NB4 (cell line): Measurements from ENCODE around the gene C16orf90.

Experiments used
- DNase-seq: peaks from one replicate; pipeline ENCODE4 v3.0.0; 2010; ENCODE audit warnings: low read depth
- H3K4me3 ChIP-seq: one replicate; pipeline ENCODE4 v1.5.1; 2011; ENCODE audit warnings: mild to moderate bottlenecking, low read depth, low read length, moderate library complexity
- MYC ChIP-seq: IDR thresholded peaks from 2 replicates; pipeline ENCODE4 v1.6.1; 2011; ENCODE audit warnings: low read depth, low read length
- POLR2A ChIP-seq: IDR thresholded peaks from 2 replicates; pipeline ENCODE4 v1.6.1; 2011; ENCODE audit warnings: mild to moderate bottlenecking; ENCODE audit not compliant: insufficient read length; ENCODE audit errors: extremely low read depth
- TF ChIP-seq, protein P1 (sequence below): IDR thresholded peaks from 2 replicates; pipeline ENCODE4 v1.6.1; 2011; ENCODE audit warnings: low read depth, low read length
- TF ChIP-seq, protein P2 (sequence below): IDR thresholded peaks from one replicate; pipeline ENCODE4 v1.5.1; 2012; ENCODE audit warnings: low read depth, low read length

Gene C16orf90

DNA sequence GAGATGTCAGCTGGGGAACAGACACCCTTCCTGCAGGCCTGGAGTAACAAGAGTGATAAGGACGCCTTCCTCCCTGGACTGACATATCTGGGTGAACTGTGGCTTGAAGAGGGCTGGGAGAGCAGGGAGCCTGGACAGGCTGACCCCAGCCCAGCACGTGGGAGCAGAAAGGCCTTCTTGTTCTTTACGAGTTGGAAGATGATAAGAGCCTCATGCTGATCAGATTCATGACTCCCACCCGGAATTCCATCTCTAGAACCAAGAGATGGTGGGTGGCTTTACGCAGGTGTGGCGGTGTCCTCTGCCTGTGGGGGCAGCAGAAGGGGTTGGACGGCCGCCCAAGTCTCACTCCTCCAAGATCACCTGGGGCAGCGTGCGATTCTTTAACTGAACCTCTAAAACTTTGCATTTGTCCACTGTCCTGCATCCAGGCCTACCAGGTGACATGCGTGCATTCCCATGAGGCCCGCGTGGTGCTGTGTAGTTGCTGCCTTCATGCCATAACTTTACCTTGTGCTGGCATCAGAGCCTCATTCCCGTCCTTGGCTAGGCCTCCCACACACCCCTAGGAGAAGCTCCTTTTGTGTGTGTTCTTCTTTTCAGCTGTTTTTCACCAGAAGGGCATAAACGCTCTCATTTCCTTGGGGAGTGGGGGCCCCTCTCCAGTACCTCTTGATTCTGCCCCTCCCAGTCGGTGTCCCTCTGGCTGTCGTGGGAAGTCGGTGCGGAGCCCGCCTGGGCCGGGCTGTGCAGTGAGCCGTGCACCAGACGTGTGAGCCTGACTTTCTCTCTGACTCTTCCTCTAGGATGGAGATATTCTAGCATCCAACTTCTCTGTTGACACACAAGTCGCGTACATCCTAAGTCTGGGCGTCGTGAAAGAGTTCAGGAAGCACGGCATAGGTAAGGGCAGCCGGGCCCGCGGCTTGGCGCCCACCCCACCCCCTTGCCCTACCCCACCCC is 13.3 kb downstream of the C16orf90 start:
- H3K4me3 ChIP-seq: no peak overlapping the region
- TF ChIP-seq MYC (no peak), POLR2A (no peak)
- TF ChIP-seq, protein P1, sequence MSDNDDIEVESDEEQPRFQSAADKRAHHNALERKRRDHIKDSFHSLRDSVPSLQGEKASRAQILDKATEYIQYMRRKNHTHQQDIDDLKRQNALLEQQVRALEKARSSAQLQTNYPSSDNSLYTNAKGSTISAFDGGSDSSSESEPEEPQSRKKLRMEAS: no peak
- TF ChIP-seq, protein P2, sequence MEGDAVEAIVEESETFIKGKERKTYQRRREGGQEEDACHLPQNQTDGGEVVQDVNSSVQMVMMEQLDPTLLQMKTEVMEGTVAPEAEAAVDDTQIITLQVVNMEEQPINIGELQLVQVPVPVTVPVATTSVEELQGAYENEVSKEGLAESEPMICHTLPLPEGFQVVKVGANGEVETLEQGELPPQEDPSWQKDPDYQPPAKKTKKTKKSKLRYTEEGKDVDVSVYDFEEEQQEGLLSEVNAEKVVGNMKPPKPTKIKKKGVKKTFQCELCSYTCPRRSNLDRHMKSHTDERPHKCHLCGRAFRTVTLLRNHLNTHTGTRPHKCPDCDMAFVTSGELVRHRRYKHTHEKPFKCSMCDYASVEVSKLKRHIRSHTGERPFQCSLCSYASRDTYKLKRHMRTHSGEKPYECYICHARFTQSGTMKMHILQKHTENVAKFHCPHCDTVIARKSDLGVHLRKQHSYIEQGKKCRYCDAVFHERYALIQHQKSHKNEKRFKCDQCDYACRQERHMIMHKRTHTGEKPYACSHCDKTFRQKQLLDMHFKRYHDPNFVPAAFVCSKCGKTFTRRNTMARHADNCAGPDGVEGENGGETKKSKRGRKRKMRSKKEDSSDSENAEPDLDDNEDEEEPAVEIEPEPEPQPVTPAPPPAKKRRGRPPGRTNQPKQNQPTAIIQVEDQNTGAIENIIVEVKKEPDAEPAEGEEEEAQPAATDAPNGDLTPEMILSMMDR: no peak
- no peak for DNase-seq

- TF ChIP-seq POLR2A (no peak), MYC (no peak)
- TF ChIP-seq, protein P2: no peak
- TF ChIP-seq, protein P1: no peak
- no peak overlapping the region for H3K4me3 ChIP-seq
- no peak for DNase-seq
Measured at GRCh38 chr16:3480901-3481695, 14.2 kb downstream of the C16orf90 start.

- no peak overlapping the region for H3K4me3 ChIP-seq
- DNase-seq: no peak
- TF ChIP-seq MYC: no peak
- TF ChIP-seq, protein P1: no peak
- no peak for TF ChIP-seq POLR2A
- TF ChIP-seq, protein P2: no peak
Measured at GRCh38 chr16:3479654-3480216, 15.6 kb downstream of the C16orf90 start.

DNA sequence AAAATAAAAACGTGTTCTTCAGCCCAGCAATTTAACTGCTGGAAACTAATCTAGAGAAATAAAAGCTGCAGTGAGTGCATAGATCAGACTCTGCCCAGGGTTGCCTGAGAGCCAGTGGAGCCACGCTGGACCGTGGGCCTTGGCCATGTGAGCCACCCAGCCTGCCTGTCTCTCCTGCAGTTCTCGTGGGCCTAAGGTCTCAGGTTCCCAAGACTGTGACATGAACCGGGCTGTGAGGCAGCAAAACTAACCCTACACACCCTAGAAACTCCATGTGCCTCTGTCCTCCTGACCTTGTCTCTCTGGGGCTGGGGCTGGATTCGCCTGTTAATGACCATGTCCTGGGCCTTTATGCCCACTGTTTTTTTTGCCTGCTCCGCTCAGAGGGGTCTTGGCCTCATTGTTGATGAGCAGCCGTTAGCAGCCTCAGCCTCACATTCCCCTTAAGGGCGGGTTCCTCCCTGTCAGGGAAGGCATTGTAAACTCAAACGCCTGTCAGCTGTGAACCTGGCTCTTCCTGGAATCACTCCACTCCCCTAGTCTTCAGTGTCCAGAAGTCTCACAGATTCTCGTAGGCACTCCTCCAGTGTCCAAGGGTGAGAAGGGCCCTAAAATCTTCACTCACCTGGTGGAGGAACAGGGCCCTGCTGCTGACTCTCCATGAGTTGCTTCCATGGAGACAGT is 16.9 kb downstream of the C16orf90 start:
- DNase-seq: no peak
- no peak overlapping the region for H3K4me3 ChIP-seq
- no peak for TF ChIP-seq MYC
- TF ChIP-seq, protein P1: no peak
- TF ChIP-seq, protein P2: no peak
- no peak for TF ChIP-seq POLR2A

DNA sequence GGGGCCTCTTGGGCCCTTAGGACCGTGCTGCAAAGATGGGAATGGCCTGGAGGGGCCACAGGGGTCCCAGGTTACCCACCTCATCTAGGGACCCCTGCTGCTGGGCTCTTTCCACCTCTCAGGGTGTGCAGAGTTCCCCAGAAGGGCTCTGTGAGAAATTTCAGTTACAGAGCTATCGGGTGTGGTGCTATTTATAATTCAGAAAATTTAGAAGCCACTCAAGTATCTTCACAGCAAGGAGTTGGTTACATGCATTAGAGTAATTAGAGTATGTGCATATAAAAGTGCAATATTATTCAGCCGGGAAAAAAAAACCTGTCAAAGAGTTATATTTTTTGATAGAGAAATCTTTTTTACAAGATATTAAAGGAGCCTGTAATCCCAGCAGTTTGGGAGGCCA is 18.9 kb downstream of the C16orf90 start:
- H3K4me3 ChIP-seq: no peak overlapping the region
- DNase-seq: no peak
- no peak for TF ChIP-seq MYC
- TF ChIP-seq, protein P1: no peak
- TF ChIP-seq POLR2A: no peak
- TF ChIP-seq, protein P2: no peak
